HL-60/S4 treated with retinoic acid at 250 ng/mL for 4 days and 3 days (cell line): ENCODE measurements around the gene RFXANK.
"Not testable (repeated sequence)": the region's sequence is repeated elsewhere in the genome, so short reads cannot be mapped to it uniquely, and the experiment has no call there.

ENCODE experiments used
- in situ Hi-C: fragments of 300-500 bp; cut with MboI; formaldehyde crosslinking; loops from 2 replicates; pipeline ENCODE4 v1.7.0; 2022; ENCODE audit warnings: low sequenced_read_pairs

The RFXANK gene

DNA sequence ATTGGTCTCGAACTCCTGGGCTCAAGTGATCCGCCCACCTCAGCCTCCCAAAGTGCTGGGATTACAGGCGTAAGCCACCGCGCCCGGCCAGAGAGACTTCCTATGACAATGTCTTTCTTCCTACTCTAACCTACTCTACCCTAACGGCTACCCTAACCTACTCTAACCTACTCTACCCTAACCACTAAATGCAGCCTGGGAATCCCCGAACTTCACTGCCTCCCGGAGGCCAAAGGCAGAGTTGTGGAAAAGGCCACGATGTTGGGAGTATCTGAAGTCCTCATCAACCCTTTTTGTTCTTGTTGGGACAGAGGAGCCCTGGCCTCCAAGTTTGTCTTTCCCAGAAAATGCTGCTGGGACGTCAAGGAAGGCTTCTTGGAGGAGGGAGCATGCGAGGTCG, 12.1 kb downstream of the RFXANK start:
- in situ Hi-C loops: no loop called here

DNA sequence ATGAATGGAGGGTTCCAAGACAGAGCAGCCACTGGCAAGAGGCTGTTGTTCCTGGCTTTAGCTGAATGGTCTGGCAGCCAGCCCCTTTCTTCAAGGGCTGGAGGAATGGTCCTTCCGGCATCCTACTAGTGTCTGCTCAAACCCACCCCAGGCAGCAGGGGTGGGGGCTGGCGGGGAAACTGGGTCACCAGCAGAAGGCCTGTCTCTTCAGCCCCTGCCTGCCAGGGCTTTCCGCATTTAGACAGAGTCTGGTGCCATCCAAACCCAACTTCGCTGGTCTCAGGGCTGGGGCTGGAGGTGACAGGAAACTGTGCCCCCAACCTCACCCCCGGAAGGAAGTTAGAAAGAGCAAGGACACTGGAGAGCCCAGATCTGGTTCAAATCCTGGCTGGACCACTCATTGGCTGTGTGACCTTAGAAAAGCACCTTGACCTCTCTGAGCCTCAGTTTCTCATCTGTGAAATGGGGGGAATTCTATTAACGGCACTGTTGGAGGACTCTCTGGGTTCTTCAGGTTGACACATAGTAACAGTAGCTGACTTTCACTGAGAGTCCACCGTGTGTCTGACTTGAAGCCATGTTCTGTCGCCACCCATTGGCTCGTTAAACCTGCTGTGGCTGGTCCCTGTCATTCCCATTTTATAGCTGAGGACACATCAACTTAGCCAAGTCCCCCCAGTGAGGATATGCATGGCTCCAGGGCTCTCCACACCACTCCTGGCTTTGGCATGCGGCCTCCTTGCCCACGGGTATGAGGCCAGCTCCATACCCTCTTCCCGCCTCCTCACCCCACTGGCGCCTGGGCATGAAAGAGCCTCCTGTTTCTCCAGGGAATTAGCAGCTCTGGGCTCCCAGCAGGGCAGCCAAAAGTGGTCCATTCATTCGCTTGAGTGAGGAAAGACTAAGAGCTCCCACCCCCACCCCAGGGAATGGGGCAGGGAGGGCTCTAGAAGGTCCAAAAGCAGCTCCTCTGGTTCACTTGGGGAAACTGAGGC, 13.7 kb downstream of the RFXANK start:
- in situ Hi-C loops: no loop called here

DNA sequence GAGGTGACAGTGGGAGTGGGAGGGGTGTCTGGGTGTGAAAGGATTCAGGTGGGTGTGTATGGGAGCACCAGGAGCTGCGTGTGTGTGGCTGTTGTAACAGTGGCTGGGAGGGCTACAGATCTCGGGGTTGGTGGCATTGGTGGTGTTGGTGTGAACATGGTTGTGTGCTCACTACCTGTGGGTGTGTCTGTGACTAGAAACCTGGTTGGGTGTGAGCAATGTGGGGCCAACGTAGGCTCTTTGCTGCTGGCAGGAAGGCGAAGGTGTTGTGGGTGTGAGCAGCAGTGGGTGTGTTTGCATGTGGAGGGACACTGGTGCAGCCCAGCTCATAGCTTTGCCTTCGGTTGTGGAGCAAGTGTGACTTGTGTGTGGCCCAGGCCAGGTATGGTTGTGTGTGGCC, 14.9 kb downstream of the RFXANK start:
- in situ Hi-C loops: no loop called here

DNA sequence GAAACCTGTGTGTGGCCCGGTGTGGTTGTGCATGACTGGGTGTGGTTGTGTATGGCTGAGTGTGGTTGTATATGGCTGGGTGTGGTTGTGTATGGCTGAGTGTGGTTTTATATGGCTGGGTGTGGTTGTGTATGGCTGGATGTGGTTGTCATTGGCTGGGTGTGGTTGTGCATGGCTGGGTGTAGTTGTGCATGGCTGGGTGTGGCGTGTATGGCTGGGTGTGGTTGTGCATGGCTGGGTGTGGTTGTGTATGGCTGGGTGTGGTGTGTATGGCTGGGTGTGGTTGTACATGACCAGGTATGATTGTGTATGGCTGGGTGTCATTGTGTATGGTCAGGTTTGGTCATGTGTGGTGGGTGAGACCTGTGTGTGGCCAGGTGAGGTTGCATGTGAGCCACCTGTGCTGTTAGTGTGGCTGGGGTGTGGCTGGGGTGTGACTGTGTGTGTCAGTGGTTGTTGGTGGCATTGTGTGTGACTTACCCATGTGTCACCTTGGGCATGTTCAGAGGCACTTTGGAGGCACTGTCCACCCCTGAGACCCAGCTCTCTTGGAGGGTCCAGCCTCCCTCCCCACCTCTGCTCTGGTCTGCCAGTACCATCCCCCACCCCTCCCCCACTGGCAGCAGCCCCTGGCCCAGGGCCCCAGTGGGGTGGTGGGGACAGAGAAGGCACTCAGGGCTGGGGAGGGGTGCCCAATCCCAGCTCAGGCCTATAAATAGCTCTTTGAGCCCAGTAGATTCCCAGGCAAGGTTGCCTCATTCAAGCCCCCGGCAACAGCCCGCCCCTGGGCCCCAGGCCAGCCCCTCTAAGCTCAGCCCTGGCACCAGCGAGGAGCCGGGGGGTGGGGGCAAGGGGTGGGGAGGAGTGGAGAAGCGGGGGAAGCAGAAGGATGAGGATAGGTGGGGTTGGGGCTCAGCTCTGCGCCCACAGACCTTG, 15.8 kb downstream of the RFXANK start:
- in situ Hi-C loops: no loop called here

DNA sequence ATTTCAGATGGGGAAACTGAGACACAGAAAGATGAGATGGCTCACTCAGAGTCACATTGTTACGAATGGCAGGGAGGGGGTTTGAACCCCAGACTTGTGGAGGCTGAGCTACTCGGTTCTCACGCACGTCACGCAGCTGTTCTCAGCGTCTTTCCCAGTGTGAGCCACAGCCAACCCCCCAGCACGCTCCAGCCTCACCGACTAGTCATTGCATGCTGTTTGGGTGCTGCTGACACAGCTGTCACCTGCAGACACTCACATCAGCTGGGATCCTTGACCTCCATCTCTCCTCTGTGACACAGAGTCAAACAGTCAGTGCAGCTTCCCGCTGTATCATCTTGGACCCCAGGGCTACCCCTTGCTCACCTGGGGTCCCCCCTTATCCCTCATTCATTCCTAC, 17.3 kb downstream of the RFXANK start:
- in situ Hi-C loops: no loop called here

DNA sequence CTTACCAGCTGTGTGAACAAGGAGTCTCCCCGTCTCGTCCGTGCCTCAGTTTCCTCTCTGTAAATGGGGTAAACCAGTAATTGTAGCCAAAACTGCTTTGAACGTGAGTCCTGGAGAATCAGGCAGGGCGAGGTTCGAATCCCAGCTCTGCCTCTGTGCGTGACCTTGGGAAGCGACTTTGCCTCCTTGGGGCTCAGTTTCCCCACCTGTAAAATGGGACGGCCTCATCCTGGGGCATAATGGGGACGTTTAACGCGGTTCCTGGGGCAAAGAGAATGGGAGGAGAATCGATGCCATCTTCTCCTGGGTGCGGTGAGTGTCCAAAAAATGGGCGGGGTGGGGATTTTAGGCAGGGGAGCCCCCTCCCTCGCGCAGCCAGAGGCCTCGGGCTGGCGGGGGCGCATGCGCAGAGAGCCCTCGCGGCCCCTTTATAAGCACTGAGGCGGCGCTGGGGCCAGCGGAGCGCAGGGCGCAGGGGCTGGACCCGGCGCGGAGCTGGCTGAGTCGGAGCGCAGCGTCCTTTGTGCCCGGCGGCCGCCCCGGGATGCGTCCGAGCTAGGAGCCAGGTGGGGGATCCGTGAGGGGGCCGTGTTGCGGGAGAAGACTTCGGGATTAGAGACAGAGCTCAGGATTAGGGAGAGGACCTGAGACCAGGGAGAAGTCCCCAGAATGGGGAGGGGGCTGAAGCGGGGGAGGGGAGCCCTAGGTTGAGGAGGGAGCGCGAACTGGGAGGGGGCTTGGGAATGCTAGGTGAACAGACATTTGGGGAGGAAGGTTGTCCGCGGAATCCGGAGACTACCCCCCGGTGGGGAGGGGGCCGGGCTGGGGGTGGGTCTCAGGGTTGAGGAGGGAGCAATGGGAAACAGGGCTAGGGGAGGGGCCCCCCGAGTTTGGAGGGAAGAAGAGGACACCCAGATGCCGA, 19.7 kb downstream of the RFXANK start, which contains the start of gene NCAN:
Gene NCAN, plus strand, starts transcription at position 460 of the 922 bp plus-strand sequence. CDS start 4,996 bp downstream, outside the sequence.
- in situ Hi-C loops: no loop called here

DNA sequence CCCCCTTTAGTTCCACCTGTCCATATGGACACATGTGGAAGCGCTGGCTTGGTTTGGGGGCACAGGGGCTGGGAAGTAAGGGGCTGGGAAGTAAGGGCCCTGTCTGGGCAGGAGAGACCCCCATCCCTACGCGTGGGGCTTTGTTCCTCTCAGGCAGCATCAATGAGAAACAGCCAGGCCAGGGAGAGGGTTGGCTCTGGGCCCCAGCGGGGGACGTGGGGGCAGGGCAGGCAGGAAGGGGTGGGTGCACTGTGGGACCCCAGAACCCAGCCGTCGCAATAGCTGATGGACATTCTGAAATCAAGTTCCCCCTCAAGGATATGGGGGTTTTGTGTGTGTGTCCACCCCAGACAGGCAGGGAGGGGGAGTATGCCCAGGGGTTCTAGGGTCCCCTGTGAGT, 20.9 kb downstream of the RFXANK start:
- in situ Hi-C loops: no loop called here

DNA sequence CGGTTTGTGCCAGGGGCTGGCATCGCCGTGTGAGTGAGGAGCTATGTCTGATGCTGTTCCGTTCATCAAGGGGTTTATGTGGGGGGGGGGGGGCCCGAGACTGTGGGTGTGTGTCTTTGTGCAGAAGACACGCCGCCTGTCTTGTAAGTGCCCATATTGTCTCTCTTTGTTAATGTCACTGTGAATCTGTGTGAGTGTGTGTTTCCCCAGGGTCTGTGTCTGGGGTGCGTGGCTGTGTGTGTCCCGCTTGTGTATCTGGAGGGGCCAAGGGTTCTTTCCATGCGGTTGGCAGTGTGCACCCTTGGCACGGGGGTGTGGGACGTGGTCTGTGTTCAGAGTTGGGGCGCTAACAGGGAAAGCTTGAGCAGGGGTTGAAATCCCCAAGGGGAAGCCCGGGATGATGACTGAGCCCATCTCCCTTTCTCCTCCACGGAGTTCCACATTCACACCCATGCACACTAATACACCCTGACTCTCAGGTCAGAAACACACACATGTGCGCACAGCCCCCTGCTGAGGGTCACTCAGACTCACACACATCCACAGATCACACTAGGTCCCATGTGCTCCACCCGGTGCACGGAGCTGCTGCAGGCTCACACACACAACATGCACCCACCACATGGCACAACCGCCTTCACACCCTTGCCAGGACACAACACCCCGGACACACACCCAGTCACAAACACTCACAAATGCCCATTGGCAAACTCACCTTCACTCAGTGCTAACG, 21.5 kb downstream of the RFXANK start:
- in situ Hi-C loops: no loop called here

DNA sequence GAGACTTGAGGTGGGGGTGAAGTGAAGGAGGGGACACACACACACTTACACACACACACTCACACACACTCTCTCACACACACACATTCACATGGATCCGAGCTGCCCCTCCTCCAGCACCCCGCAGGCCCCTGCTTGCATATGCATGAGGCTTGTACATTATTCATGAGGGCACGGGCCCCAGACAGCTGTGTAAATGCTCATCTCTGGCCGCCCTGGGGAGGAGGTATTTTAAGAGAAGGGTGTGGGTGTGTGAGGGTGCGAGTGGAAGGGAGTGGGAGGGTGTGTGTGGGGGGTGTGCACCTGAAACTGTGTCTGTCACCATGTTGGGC, 22.1 kb downstream of the RFXANK start:
- in situ Hi-C loops: no loop called here

DNA sequence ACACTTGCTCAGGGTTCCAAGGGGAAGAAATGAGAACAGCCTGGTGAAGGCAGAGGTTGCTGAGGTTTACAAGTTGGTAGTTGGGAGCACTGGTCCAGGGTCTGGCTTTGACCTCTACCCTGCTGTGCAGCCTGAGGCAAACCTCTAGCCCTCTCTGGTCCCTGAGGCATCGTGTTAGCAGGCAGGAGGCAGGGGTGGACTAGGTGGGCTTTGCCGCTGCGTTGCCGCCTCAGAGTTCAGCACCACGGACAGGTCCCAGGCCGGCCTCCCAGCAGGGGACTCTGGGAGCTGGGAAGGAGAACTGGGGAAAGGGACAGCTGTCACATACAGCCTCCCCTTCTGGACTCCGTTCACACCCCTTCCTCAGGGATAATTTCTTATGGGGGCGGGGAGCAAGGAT, 22.8 kb downstream of the RFXANK start:
- in situ Hi-C loops: no loop called here

DNA sequence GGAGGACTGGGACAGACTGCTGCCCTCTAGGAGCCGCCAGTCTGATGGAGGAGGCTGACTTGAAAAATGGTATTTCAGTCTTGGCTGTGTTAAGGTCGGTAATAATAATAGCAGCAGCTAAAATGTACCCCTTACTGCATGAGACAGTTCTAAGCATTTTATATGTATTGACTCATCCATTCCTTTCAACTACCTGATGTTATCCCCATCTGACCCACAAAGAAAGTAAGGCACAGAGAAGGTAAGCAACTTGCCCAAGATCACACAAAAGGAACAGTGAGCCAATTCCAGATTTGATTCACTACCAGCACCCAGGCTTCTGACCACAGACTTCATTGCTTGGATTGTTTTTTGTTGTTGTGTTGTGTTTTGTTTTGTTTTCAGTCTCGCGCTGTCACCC, 23.7 kb downstream of the RFXANK start:
- in situ Hi-C loops: no loop called here

DNA sequence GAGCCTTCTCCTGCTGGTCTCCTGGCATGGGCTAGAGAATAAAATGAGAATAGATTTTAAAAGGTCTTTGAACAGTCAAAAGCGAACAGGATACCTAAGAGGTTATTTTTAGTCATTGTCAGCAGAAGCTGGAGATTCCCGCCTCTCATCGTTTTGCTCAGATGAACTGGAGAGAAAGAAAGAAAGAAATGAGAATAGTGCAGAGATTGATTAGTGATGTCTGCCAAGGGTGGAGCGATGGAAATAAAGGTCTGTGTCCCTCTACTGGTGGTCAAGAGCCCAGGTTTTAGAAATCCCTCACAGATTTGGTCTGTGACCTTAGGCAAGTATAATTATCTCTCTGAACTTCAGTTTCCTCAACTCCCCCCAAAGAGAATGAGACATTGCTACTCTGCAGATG, 25.0 kb downstream of the RFXANK start:
- in situ Hi-C loops: no loop called here

DNA sequence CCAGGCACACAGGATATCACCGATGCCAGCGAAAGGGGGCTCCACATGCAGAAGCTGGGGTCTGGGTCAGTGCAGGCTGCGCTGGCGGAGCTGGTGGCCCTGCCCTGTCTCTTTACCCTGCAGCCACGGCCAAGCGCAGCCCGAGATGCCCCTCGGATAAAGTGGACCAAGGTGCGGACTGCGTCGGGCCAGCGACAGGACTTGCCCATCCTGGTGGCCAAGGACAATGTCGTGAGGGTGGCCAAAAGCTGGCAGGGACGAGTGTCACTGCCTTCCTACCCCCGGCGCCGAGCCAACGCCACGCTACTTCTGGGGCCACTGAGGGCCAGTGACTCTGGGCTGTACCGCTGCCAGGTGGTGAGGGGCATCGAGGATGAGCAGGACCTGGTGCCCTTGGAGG, 26.9 kb downstream of the RFXANK start:
- in situ Hi-C loops: no loop called here

DNA sequence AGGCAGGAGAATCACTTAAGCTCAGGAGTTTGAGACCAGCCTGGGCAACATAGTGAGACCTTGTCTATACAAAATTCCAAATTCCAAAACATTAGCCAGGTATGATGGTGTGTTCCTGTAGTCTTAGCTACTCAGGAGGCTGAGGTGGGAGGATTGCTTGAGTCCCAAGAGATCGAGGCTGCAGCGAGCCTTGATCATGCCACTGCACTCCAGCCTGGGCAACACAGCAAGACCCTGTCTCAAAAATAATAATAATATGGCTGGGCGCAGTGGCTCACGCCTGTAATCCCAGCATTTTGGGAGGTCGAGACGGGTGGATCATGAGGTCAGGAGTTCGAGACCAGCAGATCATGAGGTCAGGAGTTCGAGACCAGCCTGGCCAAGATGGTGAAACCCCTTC, 28.9 kb downstream of the RFXANK start:
- in situ Hi-C loops: not testable (repeated sequence)

DNA sequence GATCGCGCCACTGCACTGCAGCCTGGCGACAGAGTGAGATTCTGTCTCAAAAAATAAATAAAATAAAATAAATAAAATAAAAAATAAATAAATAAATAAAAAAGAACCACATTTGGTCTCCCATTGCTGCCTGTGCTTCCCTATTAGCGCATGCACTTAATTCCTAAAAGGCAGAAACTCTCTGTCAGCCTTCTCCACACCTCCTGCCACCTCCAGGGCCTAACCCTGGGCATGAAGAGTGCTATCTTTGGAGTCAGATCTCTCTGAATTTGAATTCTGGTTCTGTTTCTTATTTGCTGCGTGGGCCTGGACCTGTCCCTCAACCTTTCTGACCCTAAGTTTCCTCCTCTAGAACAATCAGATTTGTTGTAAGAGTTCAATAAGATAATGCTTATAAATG, 31.0 kb downstream of the RFXANK start:
- in situ Hi-C loops: no loop called here

DNA sequence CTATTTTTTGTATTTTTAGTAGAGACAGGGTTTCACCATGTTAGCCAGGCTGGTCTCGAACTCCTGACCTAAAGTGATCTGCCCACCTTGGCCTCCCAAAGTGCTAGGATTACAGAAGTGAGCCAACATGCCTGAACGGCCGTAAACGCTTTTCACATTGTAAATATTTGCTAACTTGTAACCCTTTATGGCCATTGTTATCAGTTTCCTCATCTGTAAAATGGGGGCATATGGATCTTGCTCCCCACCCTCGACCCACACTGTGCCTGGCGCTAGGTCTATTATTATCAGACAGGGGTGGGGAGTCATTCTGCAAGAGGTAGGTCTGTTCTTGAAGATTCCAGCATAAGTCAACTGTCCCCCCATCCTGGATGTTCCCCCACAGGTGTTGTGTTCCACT, 31.6 kb downstream of the RFXANK start:
- in situ Hi-C loops: no loop called here

DNA sequence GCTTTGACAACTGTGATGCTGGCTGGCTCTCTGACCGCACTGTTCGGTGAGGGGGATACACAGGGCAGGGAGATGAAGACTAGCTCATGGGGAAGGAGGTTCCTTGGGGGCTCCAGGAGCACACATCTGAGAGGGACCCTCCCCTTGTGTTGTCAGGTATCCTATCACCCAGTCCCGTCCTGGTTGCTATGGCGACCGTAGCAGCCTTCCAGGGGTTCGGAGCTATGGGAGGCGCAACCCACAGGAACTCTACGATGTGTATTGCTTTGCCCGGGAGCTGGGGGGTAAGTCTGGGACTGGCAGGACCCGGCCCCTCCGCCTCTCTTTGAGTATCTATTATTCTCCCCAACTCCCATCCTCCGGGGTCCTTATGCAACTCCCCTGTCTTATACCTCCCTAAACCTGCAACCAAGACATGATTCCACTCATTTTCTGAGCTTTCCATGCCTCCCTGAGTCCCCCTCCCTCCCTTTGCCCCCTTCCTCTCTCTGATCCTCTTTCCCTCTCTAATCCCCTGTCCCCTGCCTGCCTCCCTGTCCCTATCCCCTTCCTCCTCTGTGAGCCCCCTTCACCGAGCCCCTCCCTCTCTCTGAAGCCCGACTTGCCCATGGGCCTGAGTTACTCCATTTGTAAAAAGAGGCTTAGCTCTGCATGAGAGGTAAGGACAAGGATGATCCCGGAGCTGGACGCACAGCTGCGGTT, 32.2 kb downstream of the RFXANK start:
- in situ Hi-C loops: no loop called here

DNA sequence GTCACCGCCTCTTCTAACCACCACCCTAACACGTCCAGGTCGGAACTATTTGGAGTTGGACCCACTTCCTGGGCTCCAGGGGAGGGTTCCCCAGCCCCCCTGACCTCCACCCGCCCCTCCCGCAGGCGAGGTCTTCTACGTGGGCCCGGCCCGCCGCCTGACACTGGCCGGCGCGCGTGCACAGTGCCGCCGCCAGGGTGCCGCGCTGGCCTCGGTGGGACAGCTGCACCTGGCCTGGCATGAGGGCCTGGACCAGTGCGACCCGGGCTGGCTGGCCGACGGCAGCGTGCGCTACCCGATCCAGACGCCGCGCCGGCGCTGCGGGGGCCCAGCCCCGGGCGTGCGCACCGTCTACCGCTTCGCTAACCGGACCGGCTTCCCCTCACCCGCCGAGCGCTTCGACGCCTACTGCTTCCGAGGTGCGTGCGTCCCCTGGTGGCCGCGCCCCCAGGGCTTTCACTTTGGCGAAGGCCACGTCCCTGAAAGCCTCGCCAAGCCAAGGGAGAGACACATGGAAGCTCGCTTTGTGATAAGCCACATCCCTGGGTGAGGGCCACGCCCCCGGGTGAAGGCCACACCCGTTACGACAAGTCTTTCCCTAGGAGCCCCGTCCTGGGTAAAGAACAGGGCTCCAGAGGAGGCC, 32.9 kb downstream of the RFXANK start:
- in situ Hi-C loops: no loop called here

DNA sequence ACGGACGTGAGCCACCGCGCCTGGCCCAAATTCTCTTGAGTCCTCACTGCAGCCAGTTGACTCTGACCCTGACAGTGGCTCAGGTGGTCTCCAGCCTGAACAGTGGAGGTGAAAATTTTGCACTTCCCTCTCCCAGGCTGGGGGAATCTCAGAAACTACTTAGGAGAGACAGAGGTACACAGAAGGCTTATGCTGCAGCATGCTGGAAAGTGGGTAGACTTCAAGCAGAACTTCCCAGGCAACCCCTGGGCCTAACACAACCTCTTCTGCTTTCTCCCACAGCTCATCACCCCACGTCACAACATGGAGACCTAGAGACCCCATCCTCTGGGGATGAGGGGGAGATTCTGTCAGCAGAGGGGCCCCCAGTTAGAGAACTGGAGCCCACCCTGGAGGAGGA, 34.1 kb downstream of the RFXANK start:
- in situ Hi-C loops: no loop called here
